Uterus (tissue), 2 donors: ENCODE measurements around the gene LYRM4.

Source experiments
- POLR2A ChIP-seq, 2 donors: fragments of 450-650 bp; IDR thresholded peaks; one replicate each; pipeline ENCODE4 v1.6.1; 2016; ENCODE audit warnings: antibody characterized with exemption in 2 of 2, mild to moderate bottlenecking in 1 of 2, moderate library complexity in 1 of 2
- TF ChIP-seq, protein P1 (sequence below), 4 experiments: fragments of 200-600 bp in 2 of 4; fragments of 450-650 bp in 2 of 4; sonication (generic) in 2 of 4; IDR thresholded peaks; one replicate each; pipeline ENCODE4 v1.5.1; 2016 to 2019; ENCODE audit warnings: antibody characterized with exemption in 4 of 4, mild to moderate bottlenecking in 2 of 4, moderate library complexity in 1 of 4

DNA sequence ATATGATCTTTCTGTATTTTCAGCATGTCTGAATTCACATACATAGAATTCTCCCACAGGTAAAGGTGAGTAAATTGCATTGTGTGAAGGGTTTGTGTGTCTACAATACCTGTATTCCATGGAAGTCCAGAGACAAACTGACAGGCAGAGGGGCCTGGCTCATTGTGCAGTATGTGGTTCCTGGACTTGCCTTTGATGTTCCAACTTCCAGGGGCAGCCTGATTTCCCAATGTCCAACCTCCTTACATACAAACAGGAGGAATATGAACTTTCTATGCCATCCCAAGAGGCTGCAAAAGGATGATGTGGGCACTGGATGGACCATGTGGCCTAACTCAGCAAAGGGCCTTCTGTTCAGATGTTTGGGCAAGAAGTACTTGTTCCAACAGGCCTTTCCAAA lies 58.5 kb downstream of the LYRM4 start:
- TF ChIP-seq, protein P1, sequence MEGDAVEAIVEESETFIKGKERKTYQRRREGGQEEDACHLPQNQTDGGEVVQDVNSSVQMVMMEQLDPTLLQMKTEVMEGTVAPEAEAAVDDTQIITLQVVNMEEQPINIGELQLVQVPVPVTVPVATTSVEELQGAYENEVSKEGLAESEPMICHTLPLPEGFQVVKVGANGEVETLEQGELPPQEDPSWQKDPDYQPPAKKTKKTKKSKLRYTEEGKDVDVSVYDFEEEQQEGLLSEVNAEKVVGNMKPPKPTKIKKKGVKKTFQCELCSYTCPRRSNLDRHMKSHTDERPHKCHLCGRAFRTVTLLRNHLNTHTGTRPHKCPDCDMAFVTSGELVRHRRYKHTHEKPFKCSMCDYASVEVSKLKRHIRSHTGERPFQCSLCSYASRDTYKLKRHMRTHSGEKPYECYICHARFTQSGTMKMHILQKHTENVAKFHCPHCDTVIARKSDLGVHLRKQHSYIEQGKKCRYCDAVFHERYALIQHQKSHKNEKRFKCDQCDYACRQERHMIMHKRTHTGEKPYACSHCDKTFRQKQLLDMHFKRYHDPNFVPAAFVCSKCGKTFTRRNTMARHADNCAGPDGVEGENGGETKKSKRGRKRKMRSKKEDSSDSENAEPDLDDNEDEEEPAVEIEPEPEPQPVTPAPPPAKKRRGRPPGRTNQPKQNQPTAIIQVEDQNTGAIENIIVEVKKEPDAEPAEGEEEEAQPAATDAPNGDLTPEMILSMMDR (IDR thresholded peaks at IDR 0.05) = no peak
- no peak for TF ChIP-seq POLR2A (IDR thresholded peaks at IDR 0.05)
